ENCODE measurements around the gene RIN1. TPM values are rescaled to one million over a fixed set of nuclear protein-coding genes. Genes with fewer than 3 reads are reported as not detected.
"Not testable (repeated sequence)": the region's sequence is repeated elsewhere in the genome, so short reads cannot be mapped to it uniquely, and the experiment has no call there.

The RIN1 gene
- polyA plus RNA-seq, 1 of the 3 experiments (the other 2 are of a cell fraction), result 16.9 TPM

DNA sequence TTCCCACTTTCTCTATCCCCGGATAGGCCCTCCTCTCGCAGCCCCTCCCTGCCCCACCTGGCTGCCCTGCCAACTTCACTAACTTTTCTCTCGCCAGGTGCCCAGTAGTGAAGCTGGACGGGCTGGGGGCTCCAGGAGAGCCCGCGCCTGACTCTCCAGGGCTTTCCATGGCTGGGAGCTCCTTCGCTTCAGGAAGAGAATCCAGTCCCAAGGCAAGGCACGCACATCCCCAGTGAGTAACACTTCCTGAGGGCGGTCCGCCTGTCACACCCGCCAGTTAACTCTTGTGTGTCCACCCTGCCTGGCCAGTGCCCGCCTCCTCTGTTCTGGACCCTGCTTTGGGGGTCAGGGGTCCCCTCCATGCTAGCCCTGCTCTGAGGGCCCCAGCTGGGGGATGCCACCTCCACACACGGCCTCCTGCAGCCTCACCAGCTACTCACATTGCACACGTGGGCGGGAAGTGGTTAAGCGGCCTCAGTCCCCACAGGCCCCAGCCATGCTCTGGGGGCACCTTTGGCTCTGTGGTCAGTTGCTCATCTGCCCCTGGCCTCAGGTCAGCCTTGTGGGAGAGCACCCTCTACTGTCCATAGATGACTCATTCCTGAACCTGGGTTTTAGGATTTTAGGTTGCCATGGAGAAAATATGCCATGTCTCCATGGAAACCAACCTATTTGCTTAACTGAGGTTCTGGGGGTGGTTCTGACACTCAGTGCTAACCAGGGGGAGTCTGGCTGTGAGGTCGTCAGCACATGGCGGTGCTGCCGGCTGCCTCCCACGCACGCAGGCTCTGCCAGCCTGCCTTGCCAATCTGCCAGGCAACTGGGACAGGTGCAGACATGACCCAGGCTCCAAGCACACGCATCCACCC lies at the start of gene RIN1 (continued):
- TF ChIP-seq, protein P1, sequence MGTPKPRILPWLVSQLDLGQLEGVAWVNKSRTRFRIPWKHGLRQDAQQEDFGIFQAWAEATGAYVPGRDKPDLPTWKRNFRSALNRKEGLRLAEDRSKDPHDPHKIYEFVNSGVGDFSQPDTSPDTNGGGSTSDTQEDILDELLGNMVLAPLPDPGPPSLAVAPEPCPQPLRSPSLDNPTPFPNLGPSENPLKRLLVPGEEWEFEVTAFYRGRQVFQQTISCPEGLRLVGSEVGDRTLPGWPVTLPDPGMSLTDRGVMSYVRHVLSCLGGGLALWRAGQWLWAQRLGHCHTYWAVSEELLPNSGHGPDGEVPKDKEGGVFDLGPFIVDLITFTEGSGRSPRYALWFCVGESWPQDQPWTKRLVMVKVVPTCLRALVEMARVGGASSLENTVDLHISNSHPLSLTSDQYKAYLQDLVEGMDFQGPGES (IDR thresholded peaks at IDR 0.05; ENCODE audit: low read depth, low read length), result no peak
- TF ChIP-seq RCOR1 (IDR thresholded peaks at IDR 0.05; ENCODE audit: low read length), result no peak
- TF ChIP-seq CHD2 (IDR thresholded peaks at IDR 0.05; ENCODE audit: low read length, partially characterized antibody), result no peak
- TF ChIP-seq RXRA (IDR thresholded peaks at IDR 0.05; ENCODE audit: borderline replicate concordance, low read depth), result peak; percentile 95; the same call in 1 of the 2 replicates
- no peak for TF ChIP-seq EZH2phosphoT487 (IDR thresholded peaks at IDR 0.05; ENCODE audit: borderline replicate concordance, low read depth)
- TF ChIP-seq JUND (IDR thresholded peaks at IDR 0.05), result peak; percentile 77
- peak; percentile 60 for TF ChIP-seq GABPA (IDR thresholded peaks at IDR 0.05; ENCODE audit: low read depth)
- TF ChIP-seq, protein P2, sequence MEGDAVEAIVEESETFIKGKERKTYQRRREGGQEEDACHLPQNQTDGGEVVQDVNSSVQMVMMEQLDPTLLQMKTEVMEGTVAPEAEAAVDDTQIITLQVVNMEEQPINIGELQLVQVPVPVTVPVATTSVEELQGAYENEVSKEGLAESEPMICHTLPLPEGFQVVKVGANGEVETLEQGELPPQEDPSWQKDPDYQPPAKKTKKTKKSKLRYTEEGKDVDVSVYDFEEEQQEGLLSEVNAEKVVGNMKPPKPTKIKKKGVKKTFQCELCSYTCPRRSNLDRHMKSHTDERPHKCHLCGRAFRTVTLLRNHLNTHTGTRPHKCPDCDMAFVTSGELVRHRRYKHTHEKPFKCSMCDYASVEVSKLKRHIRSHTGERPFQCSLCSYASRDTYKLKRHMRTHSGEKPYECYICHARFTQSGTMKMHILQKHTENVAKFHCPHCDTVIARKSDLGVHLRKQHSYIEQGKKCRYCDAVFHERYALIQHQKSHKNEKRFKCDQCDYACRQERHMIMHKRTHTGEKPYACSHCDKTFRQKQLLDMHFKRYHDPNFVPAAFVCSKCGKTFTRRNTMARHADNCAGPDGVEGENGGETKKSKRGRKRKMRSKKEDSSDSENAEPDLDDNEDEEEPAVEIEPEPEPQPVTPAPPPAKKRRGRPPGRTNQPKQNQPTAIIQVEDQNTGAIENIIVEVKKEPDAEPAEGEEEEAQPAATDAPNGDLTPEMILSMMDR (IDR thresholded peaks at IDR 0.05), result peak; percentile 56

DNA sequence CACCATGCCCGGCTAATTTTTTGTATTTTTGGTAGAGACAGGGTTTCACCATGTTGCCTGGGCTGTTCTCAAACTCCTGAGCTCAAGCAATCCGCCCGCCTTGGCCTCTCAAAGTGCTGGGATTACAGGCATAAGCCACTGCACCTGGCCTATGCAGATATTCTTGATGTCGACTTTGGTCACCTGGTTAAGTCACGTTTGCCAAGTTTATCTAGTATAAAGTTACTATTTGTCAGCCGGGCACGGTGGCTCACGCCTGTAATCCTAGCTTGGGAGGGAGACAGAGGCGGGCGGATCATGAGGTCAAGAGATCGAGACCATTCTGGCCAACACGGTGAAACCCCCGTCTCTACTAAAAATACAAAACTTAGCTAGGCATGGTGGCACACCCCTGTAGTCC lies 48.1 kb upstream of the RIN1 start:
- H3K4me1 ChIP-seq (ENCODE audit: control insufficient read depth in 1 of 2, insufficient read depth in 2 of 2, low read depth in 1 of 2, low read length in 1 of 2); H4K20me1 ChIP-seq (ENCODE audit: insufficient read depth); H3K9ac ChIP-seq; H3K79me2 ChIP-seq (ENCODE audit: insufficient read depth); H3F3A ChIP-seq (replicated peaks; ENCODE audit: insufficient read depth); POLR2A ChIA-PET; H2AFZ ChIP-seq (ENCODE audit: low read depth); H3K27ac ChIP-seq (ENCODE audit: low read depth in 2 of 2, low read length in 1 of 2); H3K36me3 ChIP-seq (replicated peaks in 1 of 2; ENCODE audit: control insufficient read depth in 1 of 2, insufficient read depth in 2 of 2, low read length in 1 of 2); H3K27me3 ChIP-seq (ENCODE audit: insufficient read depth); H3K9me3 ChIP-seq; H3K4me3 ChIP-seq (ENCODE audit: low read depth in 2 of 2, low read length in 1 of 2); DNase-seq; H3K9me2 ChIP-seq; H3K4me2 ChIP-seq: not testable (repeated sequence)
- WGBS (ENCODE audit: low lambda C conversion rate), result 74% methylated on average over 13 of the region's 13 CpGs
- CTCF ChIA-PET, result interaction anchor here (1.3 to 3.7 kb wide), 5 partner anchors 16 to 94 kb away, joined by 3 to 41 read pairs (median 20); no protein-coding TSS in a partner anchor

DNA sequence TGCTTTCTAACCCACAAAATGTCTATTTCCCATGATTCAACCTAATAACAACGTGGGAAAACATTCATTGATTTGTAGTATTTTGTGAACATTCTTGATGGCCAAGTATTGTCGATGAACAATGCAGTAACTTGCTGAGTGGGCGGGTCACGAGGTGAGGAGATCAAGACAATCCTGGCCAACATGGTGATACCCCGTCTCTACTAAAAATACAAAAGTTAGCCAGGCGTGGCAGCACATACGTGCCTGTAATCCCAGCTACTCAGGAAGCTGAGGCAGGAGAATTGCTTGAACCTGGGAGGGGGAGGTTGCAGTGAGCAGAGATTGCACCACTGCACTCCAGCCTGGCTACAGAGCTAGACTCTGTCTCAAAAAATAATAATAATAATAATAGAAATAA lies 44.0 kb upstream of the RIN1 start:
- H2AFZ ChIP-seq (ENCODE audit: low read depth), result 0 out of 2 replicates have a peak overlapping the region, but pooled peaks have one; percentile 56
- DNase-seq; H3K9ac ChIP-seq; H3K27me3 ChIP-seq (ENCODE audit: insufficient read depth); H3K4me1 ChIP-seq (ENCODE audit: control insufficient read depth in 1 of 2, insufficient read depth in 2 of 2, low read depth in 1 of 2, low read length in 1 of 2); POLR2A ChIA-PET; H3K9me3 ChIP-seq; H3K4me3 ChIP-seq (ENCODE audit: low read depth in 2 of 2, low read length in 1 of 2); H3K9me2 ChIP-seq; H3K27ac ChIP-seq (ENCODE audit: low read depth in 2 of 2, low read length in 1 of 2); H3K36me3 ChIP-seq (replicated peaks in 1 of 2; ENCODE audit: control insufficient read depth in 1 of 2, insufficient read depth in 2 of 2, low read length in 1 of 2); H3K4me2 ChIP-seq; H3K79me2 ChIP-seq (ENCODE audit: insufficient read depth); H3F3A ChIP-seq (replicated peaks; ENCODE audit: insufficient read depth); H4K20me1 ChIP-seq (ENCODE audit: insufficient read depth): not testable (repeated sequence)
- 6% methylated on average over 7 of the region's 7 CpGs for WGBS (ENCODE audit: low lambda C conversion rate)
- CTCF ChIA-PET, result interaction anchor here (0.7 to 8.6 kb wide), 8 partner anchors 9 to 69 kb away, joined by 3 to 55 read pairs (median 6); no protein-coding TSS in a partner anchor

DNA sequence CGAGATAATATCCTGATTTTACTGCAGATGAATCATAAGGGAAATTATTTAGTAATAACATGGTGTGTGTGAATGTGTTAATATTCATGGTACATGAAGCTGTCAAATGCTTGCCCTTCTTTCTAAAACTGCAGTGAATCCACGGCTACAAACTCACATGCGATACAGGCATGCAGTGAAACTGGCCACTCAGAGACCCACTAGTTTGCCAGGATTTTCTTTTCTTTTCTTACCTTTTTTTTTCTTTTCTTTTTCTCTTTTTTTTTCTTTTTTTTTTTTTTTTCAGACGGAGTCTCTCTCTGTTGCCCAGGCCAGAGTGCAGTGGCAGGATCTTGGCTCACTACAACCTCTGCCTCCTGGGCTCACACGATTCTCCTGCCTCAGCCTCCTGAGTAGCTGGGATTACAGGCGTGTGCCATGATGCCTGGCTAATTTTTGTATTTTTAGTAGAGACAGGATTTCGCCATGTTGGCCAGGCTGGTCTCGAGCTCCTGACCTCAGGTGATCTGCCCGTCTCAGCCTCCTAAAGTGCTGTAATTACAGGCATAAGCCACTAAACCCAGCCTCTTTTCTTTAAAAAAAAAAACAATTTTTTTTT lies 37.6 kb upstream of the RIN1 start:
- H2AFZ ChIP-seq (ENCODE audit: low read depth); H3K4me3 ChIP-seq (ENCODE audit: low read depth in 2 of 2, low read length in 1 of 2); DNase-seq; H3K27ac ChIP-seq (ENCODE audit: low read depth in 2 of 2, low read length in 1 of 2); H4K20me1 ChIP-seq (ENCODE audit: insufficient read depth); H3F3A ChIP-seq (replicated peaks; ENCODE audit: insufficient read depth); H3K9me2 ChIP-seq; POLR2A ChIA-PET; H3K9ac ChIP-seq; H3K79me2 ChIP-seq (ENCODE audit: insufficient read depth); H3K4me1 ChIP-seq (ENCODE audit: control insufficient read depth in 1 of 2, insufficient read depth in 2 of 2, low read depth in 1 of 2, low read length in 1 of 2); H3K9me3 ChIP-seq; H3K36me3 ChIP-seq (replicated peaks in 1 of 2; ENCODE audit: control insufficient read depth in 1 of 2, insufficient read depth in 2 of 2, low read length in 1 of 2); H3K4me2 ChIP-seq: not testable (repeated sequence)
- WGBS (ENCODE audit: low lambda C conversion rate), result 70% methylated on average over 9 of the region's 9 CpGs
- CTCF ChIA-PET, result interaction anchor here (1.4 to 8.6 kb wide), 3 partner anchors 10 to 16 kb away, joined by 5 to 55 read pairs (median 47); no protein-coding TSS in a partner anchor
- peaks cover 18% of the 10 kb centered on the region; the same call in 1 of the 2 replicates for H3K27me3 ChIP-seq (ENCODE audit: insufficient read depth)

All from SK-N-SH (cell line).